Endothelial cell of umbilical vein (primary cell): ENCODE data around the gene PACS1. TPM values are rescaled to one million over a fixed set of nuclear protein-coding genes. Genes with fewer than 3 reads are reported as not detected.

Source experiments
- BruUV-seq: library from RNA; stranded (reverse); fragments of 400-500 nt; replicated peaks from 2 replicates; lab custom pipeline; 2021; lab: Mats Ljungman, UMichigan
- CTCF ChIA-PET: fragments of 300-600, 350-600 bp; sonication (Branson Sonifier 250); formaldehyde crosslinking; loops from one replicate; lab custom pipeline; 2021; ENCODE audit warnings: antibody characterized with exemption, inconsistent platforms; lab: Charles Lee
- POLR2A ChIA-PET: fragments of 300-600, 350-600 bp; sonication (Branson Sonifier 250); formaldehyde crosslinking; loops from one replicate; lab custom pipeline; 2021; ENCODE audit warnings: antibody characterized with exemption, inconsistent platforms; lab: Charles Lee
- DNase-seq: peaks from one replicate; pipeline ENCODE4 v3.0.0-alpha.2; 2011; ENCODE audit warnings: low read depth, low spot score
- FAIRE-seq: peaks from 2 replicates; lab custom pipeline; 2011; peaks lifted over from hg19 to GRCh38; lab: Jason Lieb, UNC
- H2AFZ ChIP-seq: 2 replicates; pipeline ENCODE4 v1.6.0; 2012; ENCODE audit warnings: low read depth, low read length, control low read depth, inconsistent platforms
- H3K27ac ChIP-seq: 2 replicates; pipeline ENCODE4 v1.5.1; 2011; ENCODE audit warnings: low read depth, mild to moderate bottlenecking, control low read depth, low read length, moderate library complexity; ENCODE audit not compliant: insufficient read depth
- H3K27me3 ChIP-seq, 2 experiments: 2 replicates each; pipeline versions ENCODE4 v1.6.0 to v1.6.1; 2011; ENCODE audit warnings: low read length in 2 of 2, mixed read lengths in 1 of 2; ENCODE audit not compliant: control insufficient read depth in 2 of 2, insufficient read depth in 2 of 2
- H3K36me3 ChIP-seq, 2 experiments: 2 replicates in 1 of 2; 3 replicates in 1 of 2; pipeline ENCODE4 v1.5.1; 2011; ENCODE audit warnings: low read length in 2 of 2, mild to moderate bottlenecking in 1 of 2, moderate library complexity in 1 of 2; ENCODE audit not compliant: control insufficient read depth in 2 of 2, insufficient read depth in 2 of 2; ENCODE audit errors: extremely low read depth in 1 of 2
- H3K4me1 ChIP-seq: 3 replicates; pipeline ENCODE4 v1.5.1; 2011; ENCODE audit warnings: mild to moderate bottlenecking, low read length; ENCODE audit not compliant: control insufficient read depth, insufficient read depth; ENCODE audit errors: extremely low read depth
- H3K4me2 ChIP-seq: 2 replicates; pipeline ENCODE4 v1.6.1; 2011; ENCODE audit warnings: low read length, control low read depth, mixed read lengths; ENCODE audit not compliant: insufficient read depth
- H3K4me3 ChIP-seq, 3 experiments: fragments of 200-600 bp in 1 of 3; sonication (generic), shearing (Covaris generic) in 1 of 3; replicated peaks in 1 of 3; 2 replicates each; pipeline ENCODE4 v1.5.1; 2011 to 2016; ENCODE audit warnings: control low read depth in 3 of 3, low read length in 3 of 3, mild to moderate bottlenecking in 2 of 3, inconsistent platforms in 1 of 3, low read depth in 1 of 3, moderate library complexity in 1 of 3; ENCODE audit not compliant: insufficient read depth in 1 of 3
- H3K79me2 ChIP-seq: 2 replicates; pipeline ENCODE4 v1.6.0; 2012; ENCODE audit warnings: low read length, inconsistent platforms; ENCODE audit not compliant: control insufficient read depth, insufficient read depth
- H3K9ac ChIP-seq: replicated peaks from 2 replicates; pipeline ENCODE3; 2011; ENCODE audit warnings: low read length, control low read depth; ENCODE audit not compliant: insufficient read depth; ENCODE audit errors: extremely low read depth
- H3K9me1 ChIP-seq: replicated peaks from 3 replicates; pipeline ENCODE4 v1.6.0; 2011; ENCODE audit warnings: mild to moderate bottlenecking, low read length; ENCODE audit not compliant: control insufficient read depth, insufficient read depth; ENCODE audit errors: extremely low read depth
- H3K9me3 ChIP-seq: replicated peaks from 2 replicates; pipeline ENCODE4 v1.5.1; 2012; ENCODE audit warnings: low read length, inconsistent platforms; ENCODE audit not compliant: control insufficient read depth, insufficient read depth
- H4K20me1 ChIP-seq: replicated peaks from 2 replicates; pipeline ENCODE3; 2011; ENCODE audit warnings: mild to moderate bottlenecking, low read length; ENCODE audit not compliant: control insufficient read depth, insufficient read depth; ENCODE audit errors: extremely low read depth
- CTCF ChIP-seq, 2 donors: IDR thresholded peaks; 1 replicate in 1 of 2; 2 replicates in 1 of 2; pipeline ENCODE4 v1.5.1; 2011; ENCODE audit warnings: low read length in 2 of 2, mild to moderate bottlenecking in 2 of 2, moderate library complexity in 2 of 2, control low read depth in 1 of 2, inconsistent platforms in 1 of 2, low read depth in 1 of 2; ENCODE audit not compliant: insufficient read depth in 1 of 2; ENCODE audit errors: extremely low read depth in 1 of 2
- EZH2 ChIP-seq: IDR thresholded peaks from 2 replicates; pipeline ENCODE4 v1.6.1; 2012; ENCODE audit warnings: borderline replicate concordance, low read depth, mild to moderate bottlenecking, moderate library complexity, low read length, inconsistent platforms; ENCODE audit not compliant: severe bottlenecking
- FOS ChIP-seq: IDR thresholded peaks from 2 replicates; pipeline ENCODE4 v1.6.1; 2011; ENCODE audit warnings: mild to moderate bottlenecking, low read length, moderate library complexity, borderline replicate concordance; ENCODE audit not compliant: insufficient read depth
- GATA2 ChIP-seq: IDR thresholded peaks from 2 replicates; pipeline ENCODE4 v1.7.0; 2011; ENCODE audit warnings: low read depth, mild to moderate bottlenecking, moderate library complexity, mixed read lengths, low read length; ENCODE audit not compliant: insufficient read length, insufficient read depth
- JUN ChIP-seq: IDR thresholded peaks from 2 replicates; pipeline ENCODE4 v1.6.1; 2011; ENCODE audit warnings: borderline replicate concordance, low read depth; ENCODE audit not compliant: insufficient read length, insufficient read depth
- MAX ChIP-seq: IDR thresholded peaks from 2 replicates; pipeline ENCODE4 v1.6.1; 2011; ENCODE audit not compliant: insufficient read depth, insufficient read length
- MYC ChIP-seq: IDR thresholded peaks from one replicate; pipeline ENCODE4 v1.6.1; 2011; ENCODE audit warnings: mild to moderate bottlenecking, low read depth, low read length
- POLR2A ChIP-seq: IDR thresholded peaks from 2 replicates; pipeline ENCODE4 v1.6.1; 2012; ENCODE audit warnings: low read depth, mild to moderate bottlenecking, control low read depth, low read length
- POLR2AphosphoS5 ChIP-seq: IDR thresholded peaks from 2 replicates; pipeline ENCODE4 v1.6.1; 2012; ENCODE audit warnings: low read depth, mild to moderate bottlenecking, control low read depth, low read length, moderate library complexity; ENCODE audit not compliant: insufficient read depth
- dilution Hi-C: fragments of 300-500 bp; cut with MboI; formaldehyde crosslinking; loops from one replicate; pipeline ENCODE4 v1.15.0; 2019; ENCODE audit warnings: low sequenced_read_pairs; ENCODE audit not compliant: extremely low pct_ligation_motif_present
- intact Hi-C: fragments of 100-400 bp; cut with micrococcal nuclease; formaldehyde crosslinking; loops from one replicate; pipeline ENCODE4 v1.10.0; 2022
- polyA plus RNA-seq, 4 experiments: library from polyadenylated mRNA; depleted of rRNA in 3 of 4; stranded (reverse) in 3 of 4; unstranded in 1 of 4; fragments of >200 nt; gene quantifications; 2 replicates each; pipeline versions ENCODE4 v1.2.1 to v1.2.3, GENCODE V29; 2011 to 2012; ENCODE audit warnings: missing spikeins in 1 of 4
- total RNA-seq: library from RNA; stranded (reverse); gene quantifications from 2 replicates; pipeline ENCODE4 v1.2.3, GENCODE V29; 2021

Gene PACS1
- total and polyA plus RNA-seq, 2 donors (not counting 3 experiments of a cell fraction or from before 2014, with no cell fraction given), result 26.4 to 64.4 TPM

- ChIA-PET POLR2A (no interaction called here), CTCF (no interaction called here)
- Histone ChIP-seq H3K4me3 (no peak overlapping the region), H4K20me1 (no peaks in the 10 kb centered on the region), H3K9me1 (no peaks in the 10 kb centered on the region), H3K27me3 (no peaks in the 10 kb centered on the region), H3K36me3 (peaks cover 3 to 5% of the 10 kb centered on the region in 2 experiments), H3K27ac (no peak overlapping the region), H3K4me2 (no peak overlapping the region), H3K4me1 (peaks cover 10% of the 10 kb centered on the region), H3K9me3 (no peaks in the 10 kb centered on the region), H3K79me2 (peaks cover 6% of the 10 kb centered on the region), H2AFZ (no peak overlapping the region), H3K9ac (no peak overlapping the region)
- DNase-seq (no peak), FAIRE-seq (no peak)
- intact Hi-C loops, result no loop called here
- BruUV-seq, result no TSS peak
- TF ChIP-seq EZH2, result no peak
- no peak for TF ChIP-seq FOS
- no peak for TF ChIP-seq JUN
- TF ChIP-seq POLR2AphosphoS5, result no peak
- no peak for TF ChIP-seq POLR2A
- TF ChIP-seq MYC, result no peak
- TF ChIP-seq MAX, result no peak
- no peak for TF ChIP-seq CTCF (IDR thresholded peaks at IDR 0.05; ENCODE audit: extremely low read depth in 1 of 2, insufficient read depth in 1 of 2, low read depth in 1 of 2, low read length in 2 of 2)
- no peak for TF ChIP-seq GATA2
- dilution Hi-C loops, result no loop called here
Measured at GRCh38 chr11:66190786-66191185, 120.7 kb downstream of the PACS1 start.
